ENCODE results near the gene TIMM13.

DNA sequence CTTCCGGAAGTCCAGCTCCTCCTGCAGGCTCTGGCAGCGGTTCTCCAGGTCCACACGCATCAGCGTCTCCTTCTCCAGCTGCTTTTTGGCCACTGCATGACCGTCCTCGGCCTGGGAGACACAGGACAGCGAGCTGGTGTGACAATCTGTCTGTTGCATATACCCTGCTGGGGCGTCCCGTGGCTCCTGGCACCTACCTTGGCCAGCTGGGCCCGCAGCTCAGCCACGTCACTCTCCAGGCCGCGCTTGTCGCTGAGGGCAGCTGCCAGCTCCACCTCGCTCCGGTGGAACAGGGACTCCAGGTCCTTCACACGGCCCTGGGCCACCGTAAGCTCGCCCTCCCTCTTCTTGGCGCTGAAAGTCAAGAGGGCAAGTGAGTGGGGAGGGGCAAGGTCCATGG, 10.8 kb upstream of the TIMM13 start:
- TF ChIP-seq, protein P1, sequence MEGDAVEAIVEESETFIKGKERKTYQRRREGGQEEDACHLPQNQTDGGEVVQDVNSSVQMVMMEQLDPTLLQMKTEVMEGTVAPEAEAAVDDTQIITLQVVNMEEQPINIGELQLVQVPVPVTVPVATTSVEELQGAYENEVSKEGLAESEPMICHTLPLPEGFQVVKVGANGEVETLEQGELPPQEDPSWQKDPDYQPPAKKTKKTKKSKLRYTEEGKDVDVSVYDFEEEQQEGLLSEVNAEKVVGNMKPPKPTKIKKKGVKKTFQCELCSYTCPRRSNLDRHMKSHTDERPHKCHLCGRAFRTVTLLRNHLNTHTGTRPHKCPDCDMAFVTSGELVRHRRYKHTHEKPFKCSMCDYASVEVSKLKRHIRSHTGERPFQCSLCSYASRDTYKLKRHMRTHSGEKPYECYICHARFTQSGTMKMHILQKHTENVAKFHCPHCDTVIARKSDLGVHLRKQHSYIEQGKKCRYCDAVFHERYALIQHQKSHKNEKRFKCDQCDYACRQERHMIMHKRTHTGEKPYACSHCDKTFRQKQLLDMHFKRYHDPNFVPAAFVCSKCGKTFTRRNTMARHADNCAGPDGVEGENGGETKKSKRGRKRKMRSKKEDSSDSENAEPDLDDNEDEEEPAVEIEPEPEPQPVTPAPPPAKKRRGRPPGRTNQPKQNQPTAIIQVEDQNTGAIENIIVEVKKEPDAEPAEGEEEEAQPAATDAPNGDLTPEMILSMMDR (IDR thresholded peaks at IDR 0.05), result no peak
- TF ChIP-seq POLR2A (IDR thresholded peaks at IDR 0.05), result no peak

Data from lower leg skin (tissue), 3 donors.